GM21526 (cell line): Measurements from ENCODE around the gene KRT17.

Source experiments
- ATAC-seq: cut with Tn5 transposase; IDR thresholded peaks from one replicate; pipeline ENCODE4 v1.9.1; 2021; ENCODE audit warnings: moderate library complexity; ENCODE audit not compliant: unreplicated experiment, low FRiP score

KRT17 gene

DNA sequence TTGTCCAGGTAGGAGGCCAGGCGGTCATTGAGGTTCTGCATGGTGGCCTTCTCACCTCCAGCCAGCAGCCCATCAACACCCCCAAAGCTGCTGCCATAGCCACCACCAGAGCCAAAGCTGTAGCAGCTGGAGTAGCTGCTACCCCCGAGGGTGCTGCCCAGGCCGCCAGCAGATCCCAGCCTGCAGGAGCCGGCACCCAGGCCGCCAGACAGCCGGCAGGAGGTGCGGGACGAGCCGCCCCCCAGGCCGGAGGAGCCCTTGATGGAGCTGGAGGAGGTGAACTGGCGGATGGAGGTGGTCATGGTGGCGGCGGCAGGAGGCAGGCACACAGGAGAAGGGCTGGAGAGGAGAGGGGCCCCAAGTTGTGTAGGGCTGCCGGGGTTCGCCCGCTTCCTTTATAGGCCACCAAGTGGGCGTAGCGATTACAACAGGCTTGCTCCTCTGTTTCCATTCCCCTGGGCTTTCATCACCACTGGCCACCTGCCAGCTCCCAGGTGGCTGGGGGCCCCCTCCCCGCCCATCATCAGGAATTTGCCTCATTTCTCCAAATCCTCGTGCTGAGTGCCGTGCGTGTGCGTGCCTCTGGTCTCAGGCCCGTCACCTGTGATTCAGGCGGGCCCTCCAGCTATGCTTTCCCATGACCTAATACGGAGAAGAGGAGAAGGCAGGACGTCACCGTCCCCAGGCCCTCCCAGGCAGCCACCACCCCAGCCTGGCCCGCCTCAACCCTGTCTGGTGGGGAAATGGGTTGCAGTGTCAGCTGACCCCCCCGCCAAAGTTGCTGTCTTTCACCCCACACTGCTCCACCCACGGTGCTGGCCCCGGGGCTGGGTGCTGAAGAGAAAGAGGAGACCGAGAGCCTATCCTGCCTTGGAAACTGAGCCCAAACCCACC, at the start of gene KRT17:
KRT17 (minus strand) TSS at position 368 of the 894 bp plus-strand sequence; CDS start at position 302, 66 bp downstream.
- no peak for ATAC-seq

DNA sequence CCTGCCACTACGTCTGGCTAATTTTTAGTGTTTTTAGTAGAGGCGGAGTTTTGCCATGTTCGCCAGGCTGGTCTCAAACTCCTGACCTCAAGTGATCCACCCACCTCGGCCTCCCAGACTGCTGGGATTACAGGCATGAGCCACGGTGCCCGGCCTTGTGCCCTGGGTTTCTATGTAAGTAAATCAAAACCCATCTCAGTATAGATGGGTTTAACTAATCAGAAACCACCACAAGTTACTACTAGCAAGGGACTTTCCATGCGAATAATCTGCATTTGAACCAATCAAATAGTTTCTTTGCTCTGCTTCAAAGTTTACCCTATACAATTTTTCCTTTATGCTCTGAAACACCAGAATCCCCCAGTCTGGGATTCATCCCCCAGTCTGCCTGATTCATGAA, 47.8 kb upstream of the KRT17 start:
- no peak for ATAC-seq

- ATAC-seq: no peak
Observed at GRCh38 chr17:41667280-41668041, 43.1 kb upstream of the KRT17 start.

DNA sequence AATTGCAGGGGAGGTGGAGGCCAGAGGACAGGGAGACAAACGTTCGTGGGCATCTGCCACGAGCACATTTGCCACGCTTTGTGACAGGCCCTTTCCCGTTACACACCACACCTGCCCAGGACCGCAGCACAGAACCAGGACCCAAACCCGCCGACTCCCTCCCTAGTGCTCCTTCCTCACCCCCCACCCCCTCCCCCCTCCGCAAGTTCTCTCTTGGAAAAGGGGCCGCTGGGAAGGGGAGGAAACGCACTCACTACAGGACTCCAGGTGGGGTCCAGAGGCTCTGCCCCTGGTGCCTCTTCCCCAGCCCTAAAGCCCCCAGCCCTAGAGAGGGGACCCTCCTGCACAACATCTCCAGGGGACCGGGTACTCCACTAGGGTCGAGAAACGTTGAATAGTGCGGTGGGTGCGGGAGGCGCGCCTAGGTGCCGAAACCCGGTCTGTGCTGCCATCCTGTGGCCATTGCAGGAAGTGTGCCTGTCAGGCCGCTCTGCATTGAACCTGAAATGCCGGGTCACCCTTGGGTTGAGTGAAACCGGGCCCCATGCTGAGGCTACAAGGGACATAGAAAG, 42.4 kb upstream of the KRT17 start:
- ATAC-seq: peak; percentile 42

DNA sequence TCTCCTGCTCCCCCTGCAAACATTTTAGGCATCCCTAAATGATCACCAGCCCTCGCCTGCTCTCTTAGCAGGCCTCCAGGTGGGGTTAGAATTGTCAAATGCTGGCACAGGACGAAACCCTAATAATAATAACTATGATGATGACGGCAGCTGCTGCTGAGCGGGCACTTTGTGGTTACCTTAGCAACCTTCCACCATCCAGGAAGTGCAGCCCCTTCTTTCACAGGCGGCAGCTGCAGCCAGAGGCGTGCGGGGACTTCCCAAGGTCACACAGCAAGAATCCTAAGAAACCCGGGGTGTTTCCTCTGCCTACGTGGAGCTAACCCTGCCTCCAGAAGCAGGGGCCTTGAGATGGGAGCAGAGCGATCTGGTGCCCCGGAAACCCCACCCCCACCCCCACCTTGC, 41.9 kb upstream of the KRT17 start:
- peak; percentile 20 for ATAC-seq

DNA sequence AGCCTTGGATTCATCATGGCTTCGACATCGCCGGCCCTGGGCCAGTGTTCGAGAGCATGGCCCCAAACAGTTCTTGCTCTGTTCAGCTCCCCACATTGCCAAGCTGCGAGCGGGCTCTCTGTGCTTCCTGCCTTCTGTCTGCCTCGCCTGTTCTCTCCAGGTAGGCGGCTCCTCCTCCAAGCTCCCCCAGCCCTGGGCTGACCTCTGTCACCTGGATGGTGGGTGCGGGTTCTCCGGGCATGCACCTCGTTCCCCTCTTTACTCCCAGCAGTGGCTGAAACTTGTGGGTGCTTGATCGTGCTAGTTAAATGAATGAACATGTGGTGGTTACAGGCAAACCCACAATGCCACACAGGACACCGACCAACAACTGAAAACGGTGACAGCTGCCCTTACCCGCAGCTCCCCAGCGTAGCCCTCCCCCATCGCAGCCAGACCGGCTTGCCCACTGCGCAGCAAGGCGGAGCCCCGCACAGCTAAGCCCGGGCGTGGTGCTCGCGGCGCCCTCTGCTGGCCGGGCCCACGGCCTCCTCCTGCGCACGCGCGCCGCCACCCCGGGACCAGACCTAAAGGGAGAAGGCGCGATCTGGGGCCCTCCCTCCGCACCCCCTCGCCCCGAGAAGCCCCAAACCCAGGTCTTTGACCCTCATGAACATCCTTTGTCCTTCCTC, 41.3 kb upstream of the KRT17 start:
- ATAC-seq: peak; percentile 63

DNA sequence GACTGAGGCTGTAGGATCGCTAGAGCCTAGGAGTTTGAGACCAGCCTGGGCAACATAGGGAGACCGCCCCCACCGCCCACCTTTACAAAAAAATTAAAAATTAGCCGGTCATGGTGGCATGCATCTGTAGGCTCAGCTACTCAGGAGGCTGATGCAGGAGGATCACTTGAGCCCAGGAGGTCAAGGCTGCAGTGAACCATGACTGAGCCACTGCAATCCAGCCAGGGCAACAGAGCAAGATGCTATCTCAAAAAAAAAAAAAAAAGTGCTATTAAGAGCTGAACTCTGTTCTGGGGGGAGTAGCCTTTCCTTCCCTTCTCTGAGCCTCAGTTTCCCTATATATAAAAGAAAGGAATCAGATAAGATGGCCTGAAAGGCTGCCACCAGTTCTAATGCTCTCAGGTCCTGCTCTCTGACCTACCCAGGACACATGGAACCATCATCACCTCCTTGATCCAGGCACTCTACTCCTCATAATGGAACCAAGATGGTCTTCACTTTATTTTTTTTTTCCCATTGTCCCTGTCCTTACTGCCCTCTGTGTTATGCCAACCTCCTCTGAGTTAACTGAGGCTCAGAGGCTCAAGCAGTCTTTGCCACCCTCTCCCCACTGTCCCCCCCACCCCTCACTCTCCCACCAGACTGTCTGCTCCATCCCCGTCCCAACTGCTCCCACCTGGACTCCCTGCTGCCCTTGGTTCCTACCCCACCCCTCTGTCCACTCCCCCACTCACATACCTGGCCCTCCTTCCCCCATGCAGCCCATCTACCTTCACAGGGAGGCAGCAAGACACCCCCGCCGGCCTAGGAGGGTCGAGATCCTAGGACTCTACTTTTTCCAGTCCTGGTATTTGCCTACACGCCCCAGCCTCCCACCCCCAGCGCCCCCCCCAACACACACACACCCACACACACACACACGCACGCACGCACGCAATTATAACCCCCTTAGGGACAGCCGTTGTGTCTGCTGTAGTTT, 40.5 kb upstream of the KRT17 start:
- ATAC-seq: no peak

- ATAC-seq: no peak
Observed at GRCh38 chr17:41664172-41664457, 39.7 kb upstream of the KRT17 start.

DNA sequence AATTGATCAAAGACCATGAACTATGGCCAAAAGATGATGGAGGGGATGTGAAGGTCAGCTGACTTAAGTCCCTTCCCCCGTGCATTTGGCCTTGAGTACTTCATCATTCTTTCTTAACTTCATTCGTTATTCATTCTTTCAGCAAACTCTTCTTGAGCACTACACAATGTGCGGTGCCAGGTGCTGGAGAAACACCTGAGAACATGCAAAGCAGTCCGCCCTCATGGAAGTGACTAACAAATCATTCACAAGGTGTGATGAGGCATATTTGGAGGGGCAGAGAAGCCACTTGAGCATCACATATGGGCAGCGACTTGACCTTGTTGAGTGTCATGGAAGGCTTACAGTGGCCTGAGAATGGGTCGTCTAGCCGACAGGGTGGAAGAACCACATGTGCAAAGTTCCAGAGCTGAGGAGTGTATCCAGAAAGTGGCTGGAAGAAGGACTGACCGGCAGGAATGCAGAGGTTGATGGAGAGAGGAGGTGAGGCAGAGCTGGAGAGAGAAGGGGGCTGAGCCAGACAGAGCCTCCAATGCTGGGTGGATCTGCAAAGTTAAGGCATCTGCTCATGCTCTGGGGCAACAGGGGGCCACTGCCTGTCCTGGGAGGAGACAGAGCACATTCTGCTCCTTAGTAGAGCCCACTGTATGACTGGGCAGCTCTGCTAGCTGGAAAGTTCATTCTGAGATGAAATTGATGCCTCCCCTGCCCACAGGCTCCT, 39.2 kb upstream of the KRT17 start:
- ATAC-seq: no peak

GRCh38 chr17:41660221-41660711, 35.9 kb upstream of the KRT17 start:
- ATAC-seq: no peak

DNA sequence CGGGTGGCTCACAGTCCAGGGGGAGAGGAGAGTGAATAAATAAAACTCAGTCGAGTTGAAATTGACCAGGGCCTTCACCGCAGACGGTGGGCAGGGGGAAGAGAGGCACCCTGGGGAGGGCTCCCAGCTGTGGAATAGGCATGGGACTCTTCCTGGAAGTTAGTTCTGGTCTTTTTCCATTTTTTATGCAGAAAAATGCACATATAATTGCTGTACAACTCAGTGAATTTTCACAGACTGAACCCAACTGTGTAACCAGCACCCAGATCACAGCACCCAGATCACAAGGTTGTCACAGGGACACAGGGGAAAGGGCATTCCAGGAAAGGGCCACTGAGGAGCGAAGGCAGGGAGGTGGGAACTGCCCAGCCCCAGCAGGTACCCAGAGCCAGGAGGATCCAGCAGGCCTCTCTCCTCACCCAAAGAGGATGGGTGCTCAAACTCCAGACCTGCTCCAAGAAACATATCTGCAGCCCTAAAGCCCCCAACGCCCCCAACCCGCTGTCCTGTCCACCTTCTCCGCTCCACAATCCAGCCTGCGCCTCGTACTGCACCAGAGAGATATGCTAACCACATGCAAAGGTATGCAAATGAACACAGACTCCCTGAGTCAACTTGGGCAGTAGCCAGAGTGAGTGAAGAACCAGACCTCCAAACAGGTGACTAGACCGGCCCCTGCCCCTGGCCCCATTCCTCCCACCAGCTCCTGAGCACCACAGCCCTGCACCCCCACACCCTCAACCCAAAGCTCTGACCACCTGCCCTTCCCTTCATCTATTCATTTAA, 35.2 kb upstream of the KRT17 start:
- ATAC-seq: no peak

- ATAC-seq: no peak
Observed at GRCh38 chr17:41658846-41659245, 34.5 kb upstream of the KRT17 start.

DNA sequence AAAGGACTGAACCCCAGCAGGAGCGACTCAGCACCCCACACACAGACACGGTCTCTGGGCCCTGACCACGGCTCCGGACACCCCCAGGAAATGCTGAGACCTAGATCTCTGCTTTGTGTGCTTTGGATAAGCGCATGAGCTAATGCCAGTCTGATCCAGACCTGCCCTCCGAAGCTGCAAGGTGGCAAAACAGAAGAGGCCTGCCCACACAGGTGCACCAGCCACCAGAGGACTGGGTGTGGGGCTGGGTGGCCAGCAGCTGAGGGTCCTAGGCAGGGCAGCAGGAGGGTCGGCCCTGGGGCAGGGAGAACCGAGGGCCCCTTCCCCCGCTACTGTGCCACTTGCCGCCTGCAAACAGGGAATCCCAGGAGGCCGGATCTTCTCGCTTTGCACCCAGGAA, 33.6 kb upstream of the KRT17 start:
- ATAC-seq: no peak

DNA sequence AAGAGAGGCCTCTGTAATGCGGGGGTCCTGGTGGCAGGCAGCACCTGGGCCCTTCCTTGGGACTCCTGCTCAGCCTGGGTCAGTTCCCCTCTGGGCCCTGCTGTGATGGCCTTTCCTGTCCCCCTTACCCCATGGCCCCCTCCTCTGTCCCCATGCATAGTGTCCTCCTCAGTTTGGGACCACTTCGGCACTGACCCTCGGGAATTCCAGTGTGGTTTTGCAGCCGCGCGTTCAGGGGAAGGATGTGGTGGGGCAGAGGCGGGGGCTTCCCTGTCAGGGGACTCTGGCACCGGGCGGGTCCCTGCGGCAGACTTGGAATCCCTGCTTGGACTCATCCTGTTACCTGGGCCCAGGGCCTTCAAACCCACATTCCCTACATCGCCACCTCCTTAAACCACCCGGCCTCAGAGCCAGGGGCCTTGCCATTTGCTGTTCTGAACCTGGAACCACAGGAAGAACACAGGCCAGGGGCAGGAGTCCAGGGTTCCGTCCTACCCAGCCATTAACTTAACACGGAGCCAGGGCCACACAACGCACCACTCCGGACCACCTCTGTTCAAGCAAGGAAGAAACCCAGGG, 32.9 kb upstream of the KRT17 start:
- no peak for ATAC-seq

- no peak for ATAC-seq
Observed at GRCh38 chr17:41656249-41657023, 32.1 kb upstream of the KRT17 start.

DNA sequence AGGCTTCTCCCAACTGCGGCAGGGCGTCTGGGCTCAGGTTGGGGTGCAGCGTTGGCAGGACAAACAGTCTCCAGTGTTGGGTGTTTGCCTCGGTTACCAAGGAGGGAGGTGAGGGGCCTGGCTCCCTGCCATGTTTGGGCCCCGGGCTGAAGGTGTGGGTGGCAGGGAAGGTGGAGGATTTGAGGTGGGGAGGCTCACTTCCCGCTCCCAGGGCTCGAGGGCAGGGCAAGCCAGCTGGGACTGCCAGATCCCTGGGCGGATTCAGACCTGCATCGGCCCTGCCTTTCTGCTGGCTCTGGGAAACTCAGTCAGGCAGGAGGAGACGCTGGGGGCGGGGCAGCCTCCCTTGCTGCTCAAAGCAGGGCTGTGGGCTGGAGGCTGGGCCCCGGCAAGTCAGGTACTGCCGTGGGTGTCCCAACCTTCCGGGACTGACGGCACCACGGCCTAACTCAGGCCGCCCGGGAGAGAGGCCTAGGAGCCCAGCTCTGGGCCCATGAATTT, 31.3 kb upstream of the KRT17 start:
- ATAC-seq: no peak
